Osteocyte (in vitro differentiated cells): Measurements from ENCODE around the gene AZU1. TPM values are rescaled to one million over a fixed set of nuclear protein-coding genes. Genes with fewer than 3 reads are reported as not detected.
"Not testable (repeated sequence)": the region's sequence is repeated elsewhere in the genome, so short reads cannot be mapped to it uniquely, and the experiment has no call there.

Experiments
- DNase-seq: peaks from one replicate; pipeline ENCODE4 v3.0.0; 2021; ENCODE audit warnings: mixed read lengths; ENCODE audit not compliant: unreplicated experiment; ENCODE audit errors: extremely low spot score
- H3K27ac Mint-ChIP-seq: one replicate; pipeline ENCODE4 v1.8.0; 2021; ENCODE audit warnings: mild to moderate bottlenecking, mixed read lengths; ENCODE audit not compliant: unreplicated experiment
- H3K27me3 Mint-ChIP-seq: one replicate; pipeline ENCODE4 v1.8.0; 2021; ENCODE audit warnings: mixed read lengths; ENCODE audit not compliant: unreplicated experiment
- H3K36me3 Mint-ChIP-seq: one replicate; pipeline ENCODE4 v1.8.0; 2021; ENCODE audit warnings: mixed read lengths; ENCODE audit not compliant: unreplicated experiment
- H3K4me1 Mint-ChIP-seq: one replicate; pipeline ENCODE4 v1.8.0; 2021; ENCODE audit warnings: mixed read lengths; ENCODE audit not compliant: unreplicated experiment
- H3K4me3 Mint-ChIP-seq: one replicate; pipeline ENCODE4 v1.8.0; 2021; ENCODE audit warnings: mild to moderate bottlenecking, moderate library complexity, mixed read lengths; ENCODE audit not compliant: unreplicated experiment
- H3K9me3 Mint-ChIP-seq: one replicate; pipeline ENCODE4 v1.8.0; 2021; ENCODE audit warnings: mixed read lengths; ENCODE audit not compliant: unreplicated experiment
- CTCF ChIP-seq: fragments of 200-600 bp; sonication (generic); IDR thresholded peaks from 2 replicates; pipeline ENCODE4 v1.5.0; 2021; ENCODE audit warnings: antibody characterized with exemption, mild to moderate bottlenecking, moderate library complexity
- total RNA-seq: library from RNA; stranded (reverse); gene quantifications from 2 replicates; pipeline ENCODE4 v1.2.1, GENCODE V29; 2021

The AZU1 gene
- total RNA-seq, 1 donor from 2014 or later, result 0.91 TPM

DNA sequence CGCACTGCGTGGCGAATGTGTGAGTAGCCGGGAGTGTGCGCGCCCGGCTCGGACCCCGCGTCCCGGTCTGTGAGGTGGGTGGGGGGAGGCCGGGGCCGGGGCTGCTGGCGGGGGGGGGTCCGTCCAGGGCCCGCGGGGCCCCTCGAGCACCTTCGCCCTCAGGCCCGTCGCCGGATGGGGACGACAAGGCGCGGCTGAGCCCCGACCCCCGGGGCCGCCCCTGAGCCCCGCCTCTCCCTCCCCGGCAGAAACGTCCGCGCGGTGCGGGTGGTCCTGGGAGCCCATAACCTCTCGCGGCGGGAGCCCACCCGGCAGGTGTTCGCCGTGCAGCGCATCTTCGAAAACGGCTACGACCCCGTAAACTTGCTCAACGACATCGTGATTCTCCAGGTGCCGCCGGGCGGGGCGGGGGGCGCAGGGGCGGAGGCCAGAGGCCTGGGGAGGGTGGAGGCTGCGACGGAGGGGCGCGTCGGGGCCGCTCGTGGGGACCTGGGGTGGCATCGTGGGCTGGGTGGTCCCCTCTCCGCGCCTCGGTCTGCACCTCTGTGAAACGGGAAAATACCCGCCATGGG, 25.5 kb downstream of the AZU1 start:
- H3K4me1 Mint-ChIP-seq, result peaks cover 19% of the 10 kb centered on the region
- no peaks in the 10 kb centered on the region for H3K27me3 Mint-ChIP-seq
- no peak for TF ChIP-seq CTCF
- H3K4me3 Mint-ChIP-seq, result no peak overlapping the region
- no peaks in the 10 kb centered on the region for H3K36me3 Mint-ChIP-seq
- H3K9me3 Mint-ChIP-seq, result no peaks in the 10 kb centered on the region
- no peak for DNase-seq
- no peak overlapping the region for H3K27ac Mint-ChIP-seq

DNA sequence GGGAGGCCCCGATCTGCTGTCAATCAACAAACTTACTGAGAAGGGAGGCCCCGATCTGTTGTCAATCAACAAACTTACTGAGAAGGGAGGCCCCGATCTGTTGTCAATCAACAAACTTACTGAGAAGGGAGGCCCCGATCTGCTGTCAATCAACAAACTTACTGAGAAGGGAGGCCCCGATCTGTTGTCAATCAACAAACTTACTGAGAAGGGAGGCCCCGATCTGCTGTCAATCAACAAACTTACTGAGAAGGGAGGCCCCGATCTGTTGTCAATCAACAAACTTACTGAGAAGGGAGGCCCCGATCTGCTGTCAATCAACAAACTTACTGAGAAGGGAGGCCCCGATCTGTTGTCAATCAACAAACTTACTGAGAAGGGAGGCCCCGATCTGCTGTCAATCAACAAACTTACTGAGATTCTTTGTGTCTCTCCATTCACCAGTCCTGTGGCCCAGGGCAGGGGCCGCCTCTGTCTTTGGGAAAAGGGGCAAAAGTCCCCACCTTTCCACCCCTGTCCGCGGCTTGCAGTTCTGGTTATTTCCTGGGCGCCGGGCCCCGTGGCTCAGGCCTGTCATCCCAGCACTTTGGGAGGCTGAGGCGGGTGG, 26.1 kb downstream of the AZU1 start:
- not testable (repeated sequence) for H3K4me3 Mint-ChIP-seq, H3K27ac Mint-ChIP-seq, H3K36me3 Mint-ChIP-seq, DNase-seq, H3K27me3 Mint-ChIP-seq, H3K9me3 Mint-ChIP-seq
- peaks cover 19% of the 10 kb centered on the region for H3K4me1 Mint-ChIP-seq

DNA sequence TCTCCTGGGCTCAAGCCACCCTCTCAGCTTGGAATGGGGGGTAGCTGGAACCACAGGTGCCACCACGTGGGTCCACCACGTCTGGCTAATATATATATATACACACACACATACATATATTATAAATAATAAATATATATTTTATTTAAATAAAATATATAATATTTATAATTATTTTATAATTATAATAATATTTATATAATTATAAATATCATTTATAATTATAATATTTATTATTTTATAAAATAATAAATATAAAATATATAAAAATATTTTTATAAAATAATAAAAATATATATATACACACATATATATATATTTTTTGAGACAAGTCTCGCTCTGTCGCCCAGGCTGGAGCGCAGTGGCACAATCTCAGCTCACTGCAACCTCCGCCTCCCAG, 26.9 kb downstream of the AZU1 start:
- no peaks in the 10 kb centered on the region for H3K27me3 Mint-ChIP-seq
- no peak overlapping the region for H3K27ac Mint-ChIP-seq

GRCh38 chr19:855142-855541, 27.5 kb downstream of the AZU1 start:
- no peaks in the 10 kb centered on the region for H3K9me3 Mint-ChIP-seq
- H3K36me3 Mint-ChIP-seq, result no peaks in the 10 kb centered on the region
- DNase-seq, result no peak
- no peak overlapping the region for H3K4me3 Mint-ChIP-seq
- H3K27me3 Mint-ChIP-seq, result no peaks in the 10 kb centered on the region
- no peak overlapping the region for H3K27ac Mint-ChIP-seq
- peaks cover 24% of the 10 kb centered on the region for H3K4me1 Mint-ChIP-seq
- TF ChIP-seq CTCF, result no peak

More for the DNA sequence above, 26.9 kb downstream of the AZU1 start:
- TF ChIP-seq CTCF, result no peak
- no peak for DNase-seq
- H3K9me3 Mint-ChIP-seq, result no peaks in the 10 kb centered on the region
- H3K4me3 Mint-ChIP-seq, result no peak overlapping the region
- peaks cover 18% of the 10 kb centered on the region for H3K4me1 Mint-ChIP-seq
- no peaks in the 10 kb centered on the region for H3K36me3 Mint-ChIP-seq

DNA sequence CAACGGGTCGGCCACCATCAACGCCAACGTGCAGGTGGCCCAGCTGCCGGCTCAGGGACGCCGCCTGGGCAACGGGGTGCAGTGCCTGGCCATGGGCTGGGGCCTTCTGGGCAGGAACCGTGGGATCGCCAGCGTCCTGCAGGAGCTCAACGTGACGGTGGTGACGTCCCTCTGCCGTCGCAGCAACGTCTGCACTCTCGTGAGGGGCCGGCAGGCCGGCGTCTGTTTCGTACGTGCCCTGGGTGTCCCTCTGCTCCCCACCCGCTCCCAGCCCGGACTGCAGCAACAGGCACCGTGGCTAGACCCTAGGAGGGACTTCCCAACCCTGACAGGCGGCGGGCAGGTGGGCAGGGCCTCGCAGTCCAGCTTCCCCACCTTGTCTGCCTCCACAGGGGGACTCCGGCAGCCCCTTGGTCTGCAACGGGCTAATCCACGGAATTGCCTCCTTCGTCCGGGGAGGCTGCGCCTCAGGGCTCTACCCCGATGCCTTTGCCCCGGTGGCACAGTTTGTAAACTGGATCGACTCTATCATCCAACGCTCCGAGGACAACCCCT, 28.0 kb downstream of the AZU1 start:
- H3K27me3 Mint-ChIP-seq, result no peaks in the 10 kb centered on the region
- TF ChIP-seq CTCF, result no peak
- peaks cover 20% of the 10 kb centered on the region for H3K4me1 Mint-ChIP-seq
- H3K36me3 Mint-ChIP-seq, result no peaks in the 10 kb centered on the region
- no peaks in the 10 kb centered on the region for H3K9me3 Mint-ChIP-seq
- no peak overlapping the region for H3K27ac Mint-ChIP-seq
- DNase-seq, result no peak
- H3K4me3 Mint-ChIP-seq, result no peak overlapping the region
